ENCODE results near the gene PAQR7. TPM values are rescaled to one million over a fixed set of nuclear protein-coding genes. Genes with fewer than 3 reads are reported as not detected.

The PAQR7 gene
- total RNA-seq, 6 experiments from 2014 or later = 16.0 to 19.5 (median 17.9) TPM

- no peak for TF ChIP-seq CTCF (IDR thresholded peaks at IDR 0.05)
- DNase-seq = peak; percentile 54
- no peaks in the 10 kb centered on the region for H3K9me3 Mint-ChIP-seq
- peaks cover 41% of the 10 kb centered on the region for H3K4me1 Mint-ChIP-seq (ENCODE audit: low read depth)
- H3K27me3 Mint-ChIP-seq (ENCODE audit: insufficient read depth) = peaks cover 2% of the 10 kb centered on the region
- peak overlapping the region; percentile 94 for H3K4me3 Mint-ChIP-seq
- H3K27ac Mint-ChIP-seq = peak overlapping the region; percentile 91
- H3K36me3 Mint-ChIP-seq (ENCODE audit: low read depth) = no peaks in the 10 kb centered on the region; the same call in 1 of the 2 replicates
Measured at GRCh38 chr1:25820247-25821111, 55.0 kb downstream of the PAQR7 start.

GRCh38 chr1:25819491-25820246 is 55.8 kb downstream of the PAQR7 start, which contains the start of gene MTFR1L:
MTFR1L (plus strand) TSS chr1:25819954; CDS start chr1:25823105, 3,151 bp downstream.
- peaks cover 4% of the 10 kb centered on the region for H3K27me3 Mint-ChIP-seq (ENCODE audit: insufficient read depth)
- no peaks in the 10 kb centered on the region; the same call in 1 of the 2 replicates for H3K36me3 Mint-ChIP-seq (ENCODE audit: low read depth)
- peaks cover 41% of the 10 kb centered on the region for H3K4me1 Mint-ChIP-seq (ENCODE audit: low read depth)
- TF ChIP-seq CTCF (IDR thresholded peaks at IDR 0.05) = no peak
- DNase-seq = peak; percentile 56
- H3K9me3 Mint-ChIP-seq = no peaks in the 10 kb centered on the region
- peak within 1 kb of the TSS; percentile 91 for H3K27ac Mint-ChIP-seq
- H3K4me3 Mint-ChIP-seq = peak within 1 kb of the TSS; percentile 94

- peak overlapping the region; percentile 91 for H3K27ac Mint-ChIP-seq
- H3K9me3 Mint-ChIP-seq = no peaks in the 10 kb centered on the region
- peaks cover 41% of the 10 kb centered on the region for H3K4me1 Mint-ChIP-seq (ENCODE audit: low read depth)
- DNase-seq = no peak
- H3K36me3 Mint-ChIP-seq (ENCODE audit: low read depth) = no peaks in the 10 kb centered on the region; the same call in 1 of the 2 replicates
- no peak for TF ChIP-seq CTCF (IDR thresholded peaks at IDR 0.05)
- H3K4me3 Mint-ChIP-seq = peak overlapping the region; percentile 94
- peaks cover 4% of the 10 kb centered on the region for H3K27me3 Mint-ChIP-seq (ENCODE audit: insufficient read depth)
Measured at GRCh38 chr1:25818569-25818968, 56.9 kb downstream of the PAQR7 start.

- Mint-ChIP-seq H3K27me3 (ENCODE audit: insufficient read depth) (peaks cover 4% of the 10 kb centered on the region), H3K4me3 (peak overlapping the region; percentile 94), H3K36me3 (ENCODE audit: low read depth) (no peaks in the 10 kb centered on the region; the same call in 1 of the 2 replicates), H3K4me1 (ENCODE audit: low read depth) (peaks cover 41% of the 10 kb centered on the region), H3K27ac (peak overlapping the region; percentile 91), H3K9me3 (no peaks in the 10 kb centered on the region)
- DNase-seq = no peak
- TF ChIP-seq CTCF (IDR thresholded peaks at IDR 0.05) = peak; percentile 49; the same call in 1 of the 2 replicates
Measured at GRCh38 chr1:25817840-25818501, 57.5 kb downstream of the PAQR7 start.

- peaks cover 4% of the 10 kb centered on the region for H3K27me3 Mint-ChIP-seq (ENCODE audit: insufficient read depth)
- H3K9me3 Mint-ChIP-seq = no peaks in the 10 kb centered on the region
- peaks cover 30% of the 10 kb centered on the region for H3K4me1 Mint-ChIP-seq (ENCODE audit: low read depth)
- no peak for TF ChIP-seq CTCF (IDR thresholded peaks at IDR 0.05)
- no peaks in the 10 kb centered on the region for H3K36me3 Mint-ChIP-seq (ENCODE audit: low read depth)
- no peak for DNase-seq
- H3K27ac Mint-ChIP-seq = no peak overlapping the region
- no peak overlapping the region for H3K4me3 Mint-ChIP-seq
Measured at GRCh38 chr1:25816112-25816718, 59.3 kb downstream of the PAQR7 start.
